ENCODE measurements around the gene S100PBP. TPM values are rescaled to one million over a fixed set of nuclear protein-coding genes. Genes with fewer than 3 reads are reported as not detected.
A peak's percentile ranks its signal among the peaks of the same experiment; 100 is the strongest.

Gene S100PBP
- total RNA-seq, 4 donors from 2014 or later, result 14.9 to 24.1 (median 18.6) TPM

GRCh38 chr1:32899586-32900296 is 82.3 kb downstream of the S100PBP start:
- 69% methylated on average over 5 of the region's 7 CpGs for WGBS
- H3K4me3 ChIP-seq, result no peak overlapping the region
- intact Hi-C loops (cut with DNase I), result no loop called here
- H3K36me3 ChIP-seq, result no peaks in the 10 kb centered on the region
- peaks cover 9 to 18% (median 18%) of the 10 kb centered on the region in 4 donors for H3K4me1 ChIP-seq
- H3K27ac ChIP-seq (replicated peaks in 1 of 4), result no peak overlapping the region
- TF ChIP-seq EP300 (IDR thresholded peaks at IDR 0.05), result no peak
- TF ChIP-seq POLR2A (IDR thresholded peaks at IDR 0.05; ENCODE audit: low read depth), result no peak
- TF ChIP-seq POLR2AphosphoS5 (IDR thresholded peaks at IDR 0.05), result no peak
- no peak for TF ChIP-seq CTCF (IDR thresholded peaks at IDR 0.05)
- H3K9me3 ChIP-seq, result no peaks in the 10 kb centered on the region
- peaks cover 0 to 7% (median 0%) of the 10 kb centered on the region in 4 donors for H3K27me3 ChIP-seq
- no peak for DNase-seq (ENCODE audit: extremely low spot score)

GRCh38 chr1:32900371-32900955 is 83.0 kb downstream of the S100PBP start:
- no peak for DNase-seq (ENCODE audit: extremely low spot score)
- 30% methylated on average over 14 of the region's 22 CpGs for WGBS
- intact Hi-C loops (cut with DNase I), result no loop called here

GRCh38 chr1:32900956-32901822 is 83.7 kb downstream of the S100PBP start, which contains the start of gene TMEM54:
Gene TMEM54 (minus strand): TSS chr1:32901389. CDS start chr1:32901238, 151 bp downstream.
- peaks cover 0 to 7% (median 0%) of the 10 kb centered on the region in 4 donors for H3K27me3 ChIP-seq
- DNase-seq (ENCODE audit: extremely low spot score), result no peak
- H3K27ac ChIP-seq (replicated peaks in 1 of 4), result peak within 1 kb of the TSS; percentile 33 to 68 (median 59)
- WGBS, result 5% methylated on average over 15 of the region's 92 CpGs
- H3K4me3 ChIP-seq, result peak within 1 kb of the TSS; percentile 74 to 82 (median 77)
- intact Hi-C loops (cut with DNase I), result no loop called here
- peaks cover 9 to 18% (median 18%) of the 10 kb centered on the region in 4 donors for H3K4me1 ChIP-seq
- TF ChIP-seq POLR2A (IDR thresholded peaks at IDR 0.05; ENCODE audit: low read depth) (no peak), POLR2AphosphoS5 (IDR thresholded peaks at IDR 0.05) (no peak), EP300 (IDR thresholded peaks at IDR 0.05) (no peak), CTCF (IDR thresholded peaks at IDR 0.05) (no peak)
- H3K36me3 ChIP-seq, result no peaks in the 10 kb centered on the region
- H3K9me3 ChIP-seq, result no peaks in the 10 kb centered on the region

More at GRCh38 chr1:32900371-32900955, 83.0 kb downstream of the S100PBP start:
- TF ChIP-seq POLR2A (IDR thresholded peaks at IDR 0.05; ENCODE audit: low read depth) (no peak), POLR2AphosphoS5 (IDR thresholded peaks at IDR 0.05) (no peak), CTCF (IDR thresholded peaks at IDR 0.05) (no peak), EP300 (IDR thresholded peaks at IDR 0.05) (no peak)
- Histone ChIP-seq H3K36me3 (no peaks in the 10 kb centered on the region), H3K27ac (replicated peaks in 1 of 4) (peak overlapping the region in 3 of 4 donors; percentile 23 to 64 (median 60)), H3K27me3 (peaks cover 0 to 7% (median 0%) of the 10 kb centered on the region in 4 donors), H3K4me3 (peak overlapping the region; percentile 74 to 82 (median 77)), H3K9me3 (no peaks in the 10 kb centered on the region), H3K4me1 (peaks cover 9 to 18% (median 18%) of the 10 kb centered on the region in 4 donors)

- Histone ChIP-seq H3K4me1 (peaks cover 9 to 18% (median 18%) of the 10 kb centered on the region in 4 donors), H3K27me3 (peaks cover 0 to 7% (median 0%) of the 10 kb centered on the region in 4 donors), H3K9me3 (no peaks in the 10 kb centered on the region), H3K36me3 (no peaks in the 10 kb centered on the region), H3K4me3 (peak overlapping the region; percentile 74 to 82 (median 77)), H3K27ac (replicated peaks in 1 of 4) (peak overlapping the region; percentile 33 to 68 (median 59))
- 47% methylated on average over 24 of the region's 24 CpGs for WGBS
- TF ChIP-seq POLR2A (IDR thresholded peaks at IDR 0.05; ENCODE audit: low read depth) (no peak), EP300 (IDR thresholded peaks at IDR 0.05) (no peak), CTCF (IDR thresholded peaks at IDR 0.05) (no peak), POLR2AphosphoS5 (IDR thresholded peaks at IDR 0.05) (no peak)
- DNase-seq (ENCODE audit: extremely low spot score), result no peak
- intact Hi-C loops (cut with DNase I), result no loop called here
These were observed 84.5 kb downstream of the S100PBP start for GRCh38 chr1:32901823-32902534.

Measured in esophagus muscularis mucosa (tissue), 4 donors.